Epithelial cell of proximal tubule (primary cell): ENCODE results near the gene RAB10. TPM values are rescaled to one million over a fixed set of nuclear protein-coding genes. Genes with fewer than 3 reads are reported as not detected.
"Not testable (repeated sequence)": the region's sequence is repeated elsewhere in the genome, so short reads cannot be mapped to it uniquely, and the experiment has no call there.

Experiments
- DNase-seq: peaks from one replicate; pipeline ENCODE4 v3.0.0-alpha.2; 2011; ENCODE audit warnings: low read depth
- H3K4me3 ChIP-seq: 2 replicates; pipeline ENCODE4 v1.5.1; 2011; ENCODE audit warnings: low read depth, mild to moderate bottlenecking, low read length
- CTCF ChIP-seq: conservative IDR thresholded peaks from 2 replicates; pipeline ENCODE4 v1.5.1; 2012; ENCODE audit warnings: low read depth, mild to moderate bottlenecking, low read length
- total RNA-seq: library from RNA; depleted of rRNA; stranded (reverse); fragments of >200 nt; gene quantifications from 2 replicates; pipeline ENCODE4 v1.2.3, GENCODE V29; 2015

Gene RAB10
- total RNA-seq, 1 donor from 2014 or later = 154 TPM

- TF ChIP-seq CTCF = no peak
- no peak for DNase-seq
- no peak overlapping the region for H3K4me3 ChIP-seq
These were observed 37.0 kb upstream of the RAB10 start for GRCh38 chr2:25996844-25997243.

- not testable (repeated sequence) for H3K4me3 ChIP-seq, DNase-seq
These were observed 35.0 kb upstream of the RAB10 start for GRCh38 chr2:25998816-25999383.

GRCh38 chr2:25999406-25999805, 34.5 kb upstream of the RAB10 start:
- not testable (repeated sequence) for H3K4me3 ChIP-seq, DNase-seq

- DNase-seq = no peak
- peak; percentile 11 for TF ChIP-seq CTCF
- no peak overlapping the region for H3K4me3 ChIP-seq
These were observed 33.3 kb upstream of the RAB10 start for GRCh38 chr2:26000561-26001082.

- no peak overlapping the region for H3K4me3 ChIP-seq
- no peak for DNase-seq
- TF ChIP-seq CTCF = no peak
These were observed 32.0 kb upstream of the RAB10 start for GRCh38 chr2:26001743-26002351.

- TF ChIP-seq CTCF = no peak
- H3K4me3 ChIP-seq = no peak overlapping the region
- DNase-seq = no peak
These were observed 31.1 kb upstream of the RAB10 start for GRCh38 chr2:26002632-26003310.

- no peak overlapping the region for H3K4me3 ChIP-seq
- no peak for DNase-seq
- no peak for TF ChIP-seq CTCF
These were observed 25.8 kb upstream of the RAB10 start for GRCh38 chr2:26008095-26008494.
